AG09309 (cell line): Measurements from ENCODE around the gene ATRAID.

Experiments used
- DNase-seq: peaks from one replicate; pipeline ENCODE4 v3.0.0-alpha.2; 2010; ENCODE audit warnings: low read depth
- H3K4me3 ChIP-seq: 2 replicates; pipeline ENCODE4 v1.5.1; 2011; ENCODE audit warnings: mild to moderate bottlenecking, low read depth, low read length, moderate library complexity; ENCODE audit not compliant: control insufficient read depth
- TF ChIP-seq, protein P1 (sequence below): IDR thresholded peaks from 2 replicates; pipeline ENCODE4 v1.5.1; 2011; ENCODE audit warnings: mild to moderate bottlenecking, low read depth, low read length, inconsistent platforms; ENCODE audit not compliant: insufficient read depth, control insufficient read depth; ENCODE audit errors: missing control alignments

Gene ATRAID

DNA sequence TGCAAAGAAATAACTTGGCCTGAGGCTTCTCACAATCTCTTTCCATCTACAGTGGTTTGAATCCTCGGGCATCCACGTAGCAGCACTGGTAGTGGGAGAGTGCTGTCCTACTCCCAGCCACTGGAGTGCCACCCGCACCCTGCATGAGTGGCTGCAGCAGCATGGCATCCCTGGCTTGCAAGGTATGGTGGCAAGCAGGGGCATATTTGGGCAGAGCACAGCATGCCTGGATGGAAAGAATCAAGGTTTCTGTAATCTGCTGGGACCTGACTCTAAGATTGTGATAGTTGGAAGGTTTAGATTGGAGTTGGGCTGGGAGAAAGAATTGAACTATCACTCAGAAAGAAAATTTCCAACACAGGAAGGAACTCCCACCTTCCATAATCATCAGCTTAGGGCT is 9.3 kb downstream of the ATRAID start:
- no peak overlapping the region for H3K4me3 ChIP-seq
- TF ChIP-seq, protein P1, sequence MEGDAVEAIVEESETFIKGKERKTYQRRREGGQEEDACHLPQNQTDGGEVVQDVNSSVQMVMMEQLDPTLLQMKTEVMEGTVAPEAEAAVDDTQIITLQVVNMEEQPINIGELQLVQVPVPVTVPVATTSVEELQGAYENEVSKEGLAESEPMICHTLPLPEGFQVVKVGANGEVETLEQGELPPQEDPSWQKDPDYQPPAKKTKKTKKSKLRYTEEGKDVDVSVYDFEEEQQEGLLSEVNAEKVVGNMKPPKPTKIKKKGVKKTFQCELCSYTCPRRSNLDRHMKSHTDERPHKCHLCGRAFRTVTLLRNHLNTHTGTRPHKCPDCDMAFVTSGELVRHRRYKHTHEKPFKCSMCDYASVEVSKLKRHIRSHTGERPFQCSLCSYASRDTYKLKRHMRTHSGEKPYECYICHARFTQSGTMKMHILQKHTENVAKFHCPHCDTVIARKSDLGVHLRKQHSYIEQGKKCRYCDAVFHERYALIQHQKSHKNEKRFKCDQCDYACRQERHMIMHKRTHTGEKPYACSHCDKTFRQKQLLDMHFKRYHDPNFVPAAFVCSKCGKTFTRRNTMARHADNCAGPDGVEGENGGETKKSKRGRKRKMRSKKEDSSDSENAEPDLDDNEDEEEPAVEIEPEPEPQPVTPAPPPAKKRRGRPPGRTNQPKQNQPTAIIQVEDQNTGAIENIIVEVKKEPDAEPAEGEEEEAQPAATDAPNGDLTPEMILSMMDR = no peak
- DNase-seq = no peak

DNA sequence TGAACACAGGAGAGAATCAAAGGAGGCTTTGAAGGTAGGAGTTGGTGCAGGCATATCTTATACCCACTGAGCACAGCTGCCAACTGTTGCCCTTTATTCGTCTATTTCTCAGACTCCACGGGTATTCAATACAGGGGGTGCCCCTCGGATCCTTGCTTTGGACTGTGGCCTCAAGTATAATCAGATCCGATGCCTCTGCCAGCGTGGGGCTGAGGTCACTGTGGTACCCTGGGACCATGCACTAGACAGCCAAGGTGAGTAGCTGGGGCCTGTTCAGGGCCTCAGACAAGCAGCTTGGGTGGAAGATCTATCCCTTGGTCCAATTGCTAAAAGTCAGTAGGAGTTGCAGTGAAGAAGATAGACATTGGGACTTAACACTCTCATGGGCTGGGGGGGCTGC is 10.6 kb downstream of the ATRAID start:
- no peak for DNase-seq
- TF ChIP-seq, protein P1 = no peak
- H3K4me3 ChIP-seq = no peak overlapping the region

DNA sequence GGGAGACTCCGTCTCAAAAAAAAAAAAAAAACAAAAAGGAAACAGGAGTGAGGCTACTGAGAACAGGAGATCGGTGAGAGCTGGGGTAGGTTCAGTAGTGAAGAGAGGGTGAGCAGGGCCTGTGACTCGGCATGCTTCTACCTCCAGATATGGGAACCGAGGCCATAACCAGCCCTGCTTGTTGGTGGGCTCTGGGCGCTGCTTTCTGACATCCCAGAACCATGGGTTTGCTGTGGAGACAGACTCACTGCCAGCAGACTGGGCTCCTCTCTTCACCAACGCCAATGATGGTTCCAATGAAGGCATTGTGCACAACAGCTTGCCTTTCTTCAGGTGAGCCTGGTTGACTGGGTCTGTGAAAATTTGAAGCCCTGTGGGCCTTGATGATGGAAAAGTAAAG is 11.6 kb downstream of the ATRAID start:
- no peak for DNase-seq
- H3K4me3 ChIP-seq = no peak overlapping the region
- TF ChIP-seq, protein P1 = no peak

DNA sequence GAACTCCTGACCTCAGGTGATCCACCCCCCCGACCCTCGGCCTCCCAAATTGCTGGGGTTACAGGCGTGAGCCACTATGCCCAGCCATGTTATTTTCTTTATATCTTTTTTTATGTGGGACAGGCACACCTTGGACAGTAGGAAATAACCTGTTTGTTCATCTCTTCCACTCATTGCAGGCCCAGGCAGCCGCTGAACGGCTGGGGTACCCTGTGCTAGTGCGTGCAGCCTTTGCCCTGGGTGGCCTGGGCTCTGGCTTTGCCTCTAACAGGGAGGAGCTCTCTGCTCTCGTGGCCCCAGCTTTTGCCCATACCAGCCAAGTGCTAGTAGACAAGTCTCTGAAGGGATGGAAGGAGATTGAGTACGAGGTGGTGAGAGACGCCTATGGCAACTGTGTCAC is 13.7 kb downstream of the ATRAID start:
- no peak for DNase-seq
- TF ChIP-seq, protein P1 = no peak
- no peak overlapping the region for H3K4me3 ChIP-seq

DNA sequence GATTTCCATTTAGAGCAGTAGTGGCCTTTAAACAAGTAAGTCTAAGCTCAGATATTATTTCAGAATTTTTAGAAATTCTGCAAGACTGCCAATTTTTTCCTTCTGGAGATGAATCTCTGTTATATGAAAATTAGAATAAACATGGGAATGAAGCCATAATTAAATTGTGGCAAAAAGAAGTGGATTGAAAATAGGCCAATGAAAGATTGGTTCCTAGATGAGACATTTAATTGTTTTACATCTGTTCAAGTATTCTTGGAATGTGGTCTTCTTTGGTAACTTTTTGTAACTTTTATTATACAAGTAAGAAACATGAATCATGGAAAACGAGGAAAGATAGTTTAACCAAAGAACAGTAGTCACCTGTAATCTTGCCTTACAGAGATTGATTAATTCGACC is 15.7 kb downstream of the ATRAID start:
- H3K4me3 ChIP-seq = no peak overlapping the region
- DNase-seq = no peak
- TF ChIP-seq, protein P1 = no peak

DNA sequence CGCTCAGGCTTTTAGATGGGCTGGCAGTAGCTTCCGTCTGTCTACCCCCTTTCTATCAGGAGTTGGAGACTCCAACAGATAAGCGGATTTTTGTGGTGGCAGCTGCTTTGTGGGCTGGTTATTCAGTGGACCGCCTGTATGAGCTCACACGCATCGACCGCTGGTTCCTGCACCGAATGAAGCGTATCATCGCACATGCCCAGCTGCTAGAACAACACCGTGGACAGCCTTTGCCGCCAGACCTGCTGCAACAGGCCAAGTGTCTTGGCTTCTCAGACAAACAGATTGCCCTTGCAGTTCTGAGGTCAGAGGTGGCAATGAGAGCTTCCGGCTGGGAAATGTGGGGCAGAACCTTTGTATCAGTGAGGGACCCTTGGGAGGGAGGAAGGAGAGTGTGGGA is 20.1 kb downstream of the ATRAID start:
- TF ChIP-seq, protein P1 = no peak
- H3K4me3 ChIP-seq = no peak overlapping the region
- DNase-seq = no peak

DNA sequence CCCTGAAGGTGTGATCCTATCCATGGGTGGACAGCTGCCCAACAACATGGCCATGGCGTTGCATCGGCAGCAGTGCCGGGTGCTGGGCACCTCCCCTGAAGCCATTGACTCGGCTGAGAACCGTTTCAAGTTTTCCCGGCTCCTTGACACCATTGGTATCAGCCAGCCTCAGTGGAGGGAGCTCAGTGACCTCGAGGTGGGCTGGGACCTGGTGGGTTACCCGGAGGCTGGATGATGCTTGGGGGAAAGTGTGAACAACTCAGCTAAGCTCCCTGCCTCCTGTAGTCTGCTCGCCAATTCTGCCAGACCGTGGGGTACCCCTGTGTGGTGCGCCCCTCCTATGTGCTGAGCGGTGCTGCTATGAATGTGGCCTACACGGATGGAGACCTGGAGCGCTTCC is 21.5 kb downstream of the ATRAID start:
- DNase-seq = no peak

More for the DNA sequence above, 21.5 kb downstream of the ATRAID start:
- no peak overlapping the region for H3K4me3 ChIP-seq
- TF ChIP-seq, protein P1 = no peak
